ENCODE data around the gene SEPTIN1.

- no peak for TF ChIP-seq EZH2 (IDR thresholded peaks at IDR 0.05; ENCODE audit: low read length, missing control alignments)
- no peak for TF ChIP-seq CTCF (conservative IDR thresholded peaks at IDR 0.05 in 1 of 2, IDR thresholded peaks at IDR 0.05 in 1 of 2; ENCODE audit: low read depth in 1 of 2, low read length in 2 of 2)
These were observed 14.1 kb downstream of the SEPTIN1 start for GRCh38 chr16:30368122-30368791.

Data from fibroblast of lung (primary cell).